Activated CD4-positive, alpha-beta memory T cell treated with anti-CD3 and anti-CD28 coated beads, Interleukin-2, amount 10 ng/mL, durations not matched to agents 7 days and 5 days (primary cell): ENCODE results near the gene LDLR. TPM values are rescaled to one million over a fixed set of nuclear protein-coding genes. Genes with fewer than 3 reads are reported as not detected.
"Not testable (repeated sequence)": the region's sequence is repeated elsewhere in the genome, so short reads cannot be mapped to it uniquely, and the experiment has no call there.

ENCODE experiments used
- CTCF ChIA-PET: fragments of 350-600 bp; sonication (Branson Sonifier 250); formaldehyde crosslinking; loops from one replicate; lab custom pipeline; 2021; ENCODE audit warnings: antibody characterized with exemption, inconsistent platforms; lab: Charles Lee
- POLR2A ChIA-PET: fragments of 350-600 bp; sonication (Branson Sonifier 250); formaldehyde crosslinking; loops from one replicate; lab custom pipeline; 2021; ENCODE audit warnings: antibody characterized with exemption; lab: Charles Lee
- DNase-seq: peaks from one replicate; pipeline ENCODE4 v3.0.0-alpha.2; 2020
- H3K27ac Mint-ChIP-seq: one replicate; pipeline ENCODE4 v1.8.0; 2021; ENCODE audit warnings: mild to moderate bottlenecking, mixed read lengths
- H3K27me3 Mint-ChIP-seq: one replicate; pipeline ENCODE4 v1.8.0; 2021; ENCODE audit warnings: mixed read lengths
- H3K36me3 Mint-ChIP-seq: one replicate; pipeline ENCODE4 v1.8.0; 2021; ENCODE audit warnings: low read depth, mixed read lengths
- H3K4me1 Mint-ChIP-seq: one replicate; pipeline ENCODE4 v1.8.0; 2021; ENCODE audit warnings: mixed read lengths
- H3K4me3 Mint-ChIP-seq: one replicate; pipeline ENCODE4 v1.8.0; 2021; ENCODE audit warnings: mild to moderate bottlenecking, mixed read lengths
- H3K9me3 Mint-ChIP-seq: one replicate; pipeline ENCODE4 v1.8.0; 2021; ENCODE audit warnings: mixed read lengths
- total RNA-seq, 2 experiments: library from RNA; stranded (reverse); gene quantifications; one replicate each; pipeline ENCODE4 v1.2.3, GENCODE V29; 2021

The LDLR gene
- total RNA-seq, 2 experiments from 2014 or later, result 150 to 160 TPM

DNA sequence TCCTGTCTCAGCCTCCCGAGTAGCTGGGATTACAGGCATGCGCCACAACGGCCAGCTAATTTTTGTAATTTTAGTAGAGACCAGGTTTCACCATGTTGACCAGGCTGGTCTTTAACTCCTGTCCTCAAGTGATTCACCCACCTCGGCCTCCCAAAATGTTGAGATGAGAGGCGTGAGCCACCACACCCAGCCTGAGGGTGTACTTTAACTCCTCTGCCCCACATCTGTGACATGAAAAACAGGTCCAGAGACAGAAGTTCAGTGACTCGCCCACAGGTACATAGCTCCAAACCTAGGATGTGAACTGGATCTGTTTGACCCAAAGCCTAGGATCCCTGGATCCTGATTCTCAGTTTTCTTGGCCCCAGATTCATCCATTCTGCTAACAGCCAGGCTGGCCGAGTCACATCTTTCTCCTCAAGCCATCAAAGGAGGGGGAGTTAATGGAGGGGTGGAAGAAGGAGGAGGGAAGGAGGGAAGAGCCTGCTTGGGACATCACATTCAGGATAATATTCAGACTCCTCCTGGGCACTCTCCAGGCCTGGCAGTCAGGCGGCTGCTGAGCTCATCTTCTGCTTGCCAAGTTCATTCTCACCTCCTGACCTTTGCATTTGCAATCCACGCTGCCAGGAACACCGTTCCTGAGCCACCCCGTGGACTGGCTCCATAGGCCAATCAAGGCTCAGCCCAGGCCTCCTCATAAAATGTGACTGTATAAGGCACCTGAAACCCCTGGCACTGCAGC is 63.2 kb downstream of the LDLR start:
- H3K27me3 Mint-ChIP-seq, result no peaks in the 10 kb centered on the region
- no peak overlapping the region for H3K27ac Mint-ChIP-seq
- no peak overlapping the region for H3K4me3 Mint-ChIP-seq
- no peak for DNase-seq
- ChIA-PET POLR2A (no interaction called here), CTCF (interaction anchor here (0.6 to 1.3 kb wide), 3 partner anchors 27 to 442 kb away, joined by 3 read pairs; no protein-coding TSS in a partner anchor)
- H3K4me1 Mint-ChIP-seq, result peaks cover 31% of the 10 kb centered on the region
- H3K9me3 Mint-ChIP-seq, result no peaks in the 10 kb centered on the region
- H3K36me3 Mint-ChIP-seq, result peaks cover 35% of the 10 kb centered on the region

GRCh38 chr19:11154683-11155047 is 65.4 kb downstream of the LDLR start:
- Mint-ChIP-seq H3K4me1 (peaks cover 31% of the 10 kb centered on the region), H3K27me3 (no peaks in the 10 kb centered on the region), H3K27ac (peak overlapping the region; percentile 92), H3K4me3 (peak overlapping the region; percentile 80), H3K36me3 (peaks cover 20% of the 10 kb centered on the region), H3K9me3 (no peaks in the 10 kb centered on the region)
- ChIA-PET POLR2A (interaction anchor here (0.7 to 2.4 kb wide), 15 partner anchors 9 to 326 kb away, joined by 3 to 21 read pairs (median 5); partner anchors contain the start of genes ELAVL3, KANK2, LDLR and SMARCA4), CTCF (interaction anchor here (0.6 to 2.8 kb wide), 5 partner anchors 18 to 1572 kb away, joined by 3 to 11 read pairs (median 3); no protein-coding TSS in a partner anchor)
- no peak for DNase-seq

- Mint-ChIP-seq H3K27ac (peak within 1 kb of the TSS; percentile 92), H3K27me3 (peaks cover 3% of the 10 kb centered on the region)
- CTCF ChIA-PET, result interaction anchor here (0.7 to 2.8 kb wide), 6 partner anchors 17 to 181 kb away, joined by 3 to 11 read pairs (median 3); no protein-coding TSS in a partner anchor
These were observed 66.3 kb downstream of the LDLR start, which contains the start of gene SPC24 for GRCh38 chr19:11155373-11156120. TSS of gene SPC24 (minus strand) at chr19:11155782. CDS start at chr19:11155776, 6 bp downstream.

DNA sequence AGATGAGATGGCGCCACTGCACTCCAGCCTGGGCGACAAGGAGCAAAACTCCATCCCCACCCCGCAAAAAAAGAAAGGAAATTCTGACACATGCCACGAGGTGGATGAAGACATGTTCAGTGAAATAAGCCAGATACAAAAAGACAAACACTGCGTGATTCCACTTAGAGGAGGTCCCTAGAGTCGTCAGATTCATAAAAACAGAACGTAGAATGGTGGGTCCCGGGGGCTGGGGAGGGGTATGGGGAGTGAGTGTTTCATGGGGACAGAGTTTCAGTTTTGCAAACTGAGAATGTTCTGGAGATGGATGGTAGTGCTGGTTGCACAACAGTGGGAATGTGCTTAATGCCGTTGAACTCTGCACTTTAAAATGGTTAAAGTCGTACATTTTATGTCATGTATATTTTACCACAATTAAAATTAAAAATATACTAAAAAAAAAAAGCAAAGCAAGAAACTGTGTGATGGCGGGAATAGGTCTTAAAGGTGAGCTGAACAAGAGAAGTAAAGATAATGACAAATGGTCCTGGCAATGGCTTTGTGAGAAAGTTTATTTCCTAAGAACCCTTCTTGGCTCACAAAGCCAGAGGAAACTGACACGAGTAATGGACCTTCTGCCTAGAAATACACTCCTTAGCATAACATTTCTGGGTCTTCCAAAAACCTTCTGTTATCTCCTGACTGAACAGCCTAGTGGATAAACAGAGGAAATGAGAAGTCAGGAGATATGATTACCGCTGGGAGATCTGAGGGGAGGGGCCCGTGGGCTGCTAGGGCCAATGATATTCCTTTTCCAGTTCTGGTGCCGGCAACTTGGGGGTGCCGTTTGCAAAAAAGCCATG is 70.6 kb downstream of the LDLR start:
- H3K4me1 Mint-ChIP-seq, result peaks cover 8% of the 10 kb centered on the region
- POLR2A ChIA-PET, result no interaction called here

More at GRCh38 chr19:11155373-11156120, 66.3 kb downstream of the LDLR start, which contains the start of gene SPC24:
- Mint-ChIP-seq H3K9me3 (no peaks in the 10 kb centered on the region), H3K4me1 (peaks cover 31% of the 10 kb centered on the region), H3K4me3 (peak within 1 kb of the TSS; percentile 80), H3K36me3 (peaks cover 20% of the 10 kb centered on the region)
- POLR2A ChIA-PET, result interaction anchor here (0.7 to 2.4 kb wide), 23 partner anchors 9 to 364 kb away, joined by 3 to 21 read pairs (median 5); partner anchors contain the start of genes CCDC159, ELAVL3, KANK2 and LDLR
- peak; percentile 96 for DNase-seq

DNA sequence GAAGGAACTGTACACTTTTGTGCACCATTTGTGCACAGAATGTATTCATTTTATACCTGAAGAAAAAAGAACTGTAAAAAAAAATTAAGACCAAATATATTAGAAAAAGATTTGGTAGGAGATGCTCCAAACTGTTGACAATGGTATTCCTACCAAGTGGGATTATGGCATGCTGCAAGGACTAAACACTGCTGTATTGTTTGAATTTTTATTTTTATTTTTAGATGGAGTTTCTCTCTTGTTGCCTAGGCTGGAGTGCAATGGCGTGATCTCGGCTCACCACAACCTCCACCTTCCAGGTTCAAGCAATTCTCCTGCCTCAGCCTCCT is 71.1 kb downstream of the LDLR start:
- H3K36me3 Mint-ChIP-seq, CTCF ChIA-PET, H3K4me1 Mint-ChIP-seq: not testable (repeated sequence)

More for the DNA sequence above, 70.6 kb downstream of the LDLR start:
- Mint-ChIP-seq H3K4me3 (no peak overlapping the region), H3K9me3 (no peaks in the 10 kb centered on the region), H3K36me3 (no peaks in the 10 kb centered on the region), H3K27me3 (peaks cover 3% of the 10 kb centered on the region), H3K27ac (no peak overlapping the region)
- DNase-seq, result no peak
- CTCF ChIA-PET, result no interaction called here

DNA sequence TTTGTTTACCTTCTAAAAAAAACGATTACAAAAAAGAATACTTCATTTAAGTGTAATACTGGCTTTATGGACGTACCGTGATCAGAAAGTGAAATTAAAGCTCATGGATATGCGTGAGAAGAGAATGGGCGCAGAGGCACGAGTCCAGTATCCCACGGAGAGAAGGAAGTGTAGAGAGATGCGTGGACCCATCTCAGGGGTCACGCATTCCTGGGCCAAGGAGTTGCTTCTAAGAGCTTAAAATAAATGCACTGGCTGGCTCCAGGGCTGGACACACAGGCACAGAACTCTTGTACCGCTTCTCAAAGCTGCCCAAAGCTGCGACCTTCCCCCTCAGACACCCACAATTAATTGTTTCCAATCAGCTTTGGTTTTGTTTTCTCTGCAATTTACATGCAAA is 75.0 kb downstream of the LDLR start:
- CTCF ChIA-PET, result interaction anchor here (0.7 to 1.0 kb wide), 2 partner anchors 38 to 222 kb away, joined by 3 to 5 read pairs; no protein-coding TSS in a partner anchor
- Mint-ChIP-seq H3K27me3 (peaks cover 3% of the 10 kb centered on the region), H3K9me3 (no peaks in the 10 kb centered on the region), H3K4me1 (no peaks in the 10 kb centered on the region), H3K4me3 (no peak overlapping the region), H3K36me3 (no peaks in the 10 kb centered on the region), H3K27ac (no peak overlapping the region)
- no peak for DNase-seq
- POLR2A ChIA-PET, result interaction anchor here (0.6 to 1.4 kb wide), 2 partner anchors 10 to 131 kb away, joined by 3 read pairs; partner anchors contain the start of gene TSPAN16

More for the DNA sequence above, 71.1 kb downstream of the LDLR start:
- not testable (repeated sequence) for H3K9me3 Mint-ChIP-seq, H3K27me3 Mint-ChIP-seq, DNase-seq, H3K27ac Mint-ChIP-seq, H3K4me3 Mint-ChIP-seq
- POLR2A ChIA-PET, result interaction anchor here (0.7 kb wide), 1 partner anchor 162 kb away, joined by 3 read pairs; no protein-coding TSS in a partner anchor

- H3K27me3 Mint-ChIP-seq, result peaks cover 3% of the 10 kb centered on the region
- no peak for DNase-seq
- POLR2A ChIA-PET, result interaction anchor here (0.6 to 1.4 kb wide), 2 partner anchors 10 to 131 kb away, joined by 3 read pairs; partner anchors contain the start of gene TSPAN16
- H3K36me3 Mint-ChIP-seq, result no peaks in the 10 kb centered on the region
- H3K4me3 Mint-ChIP-seq, result no peak overlapping the region
- H3K9me3 Mint-ChIP-seq, result no peaks in the 10 kb centered on the region
- H3K4me1 Mint-ChIP-seq, result no peaks in the 10 kb centered on the region
- CTCF ChIA-PET, result no interaction called here
- no peak overlapping the region for H3K27ac Mint-ChIP-seq
These were observed 75.7 kb downstream of the LDLR start for GRCh38 chr19:11164879-11165406.

- no peak for DNase-seq
- Mint-ChIP-seq H3K4me1 (no peaks in the 10 kb centered on the region), H3K27ac (no peak overlapping the region), H3K27me3 (no peaks in the 10 kb centered on the region), H3K9me3 (no peaks in the 10 kb centered on the region), H3K4me3 (no peak overlapping the region), H3K36me3 (no peaks in the 10 kb centered on the region)
- ChIA-PET CTCF (no interaction called here), POLR2A (no interaction called here)
These were observed 76.3 kb downstream of the LDLR start for GRCh38 chr19:11165486-11166030.

GRCh38 chr19:11166281-11167142 is 77.2 kb downstream of the LDLR start:
- CTCF ChIA-PET, result no interaction called here
- Mint-ChIP-seq H3K27me3 (no peaks in the 10 kb centered on the region), H3K27ac (no peak overlapping the region), H3K4me1 (no peaks in the 10 kb centered on the region), H3K36me3 (no peaks in the 10 kb centered on the region), H3K9me3 (no peaks in the 10 kb centered on the region), H3K4me3 (no peak overlapping the region)
- POLR2A ChIA-PET, result no interaction called here
- no peak for DNase-seq

GRCh38 chr19:11168568-11168967 is 79.3 kb downstream of the LDLR start:
- DNase-seq, result no peak
- no peaks in the 10 kb centered on the region for H3K9me3 Mint-ChIP-seq
- H3K4me3 Mint-ChIP-seq, result no peak overlapping the region
- H3K27me3 Mint-ChIP-seq, result no peaks in the 10 kb centered on the region
- H3K36me3 Mint-ChIP-seq, result no peaks in the 10 kb centered on the region
- CTCF ChIA-PET, result no interaction called here
- no peaks in the 10 kb centered on the region for H3K4me1 Mint-ChIP-seq
- no peak overlapping the region for H3K27ac Mint-ChIP-seq
- POLR2A ChIA-PET, result interaction anchor here (1.7 kb wide), 1 partner anchor 13 kb away, joined by 5 read pairs; the partner anchor contains the start of gene SPC24
